HG03521 (cell line): Measurements from ENCODE around the gene GOT2.
"Not testable (repeated sequence)": the region's sequence is repeated elsewhere in the genome, so short reads cannot be mapped to it uniquely, and the experiment has no call there.

ENCODE experiments used
- ATAC-seq: cut with Tn5 transposase; IDR thresholded peaks from one replicate; pipeline ENCODE4 v1.9.1; 2021; ENCODE audit warnings: mild to moderate bottlenecking, moderate library complexity; ENCODE audit not compliant: unreplicated experiment

The GOT2 gene

GRCh38 chr16:58733671-58734458 lies at the start of gene GOT2:
GOT2 (minus strand) TSS chr16:58734316; CDS start chr16:58734228, 88 bp downstream.
- peak; percentile 94 for ATAC-seq

DNA sequence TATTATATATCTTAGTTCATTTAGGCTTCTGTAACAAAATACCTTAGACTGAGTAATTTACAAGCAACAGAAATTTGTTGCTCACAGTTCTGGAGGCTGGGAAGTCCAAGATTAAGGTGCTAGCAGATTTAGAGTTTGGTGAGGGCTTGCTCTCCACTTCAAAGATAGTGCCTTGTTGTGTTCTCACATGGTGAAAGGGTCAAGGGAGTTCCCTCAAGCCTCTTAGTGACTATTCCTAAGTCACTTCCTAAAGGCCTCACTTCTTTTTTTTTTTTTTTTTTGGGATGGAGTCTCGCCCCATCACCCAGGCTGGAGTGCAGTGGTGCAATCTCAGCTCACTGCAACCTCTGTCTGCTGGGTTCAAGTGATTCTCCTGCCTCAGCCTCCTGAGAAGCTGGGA lies 45.2 kb upstream of the GOT2 start:
- not testable (repeated sequence) for ATAC-seq

GRCh38 chr16:58773870-58774269 lies 39.8 kb upstream of the GOT2 start:
- ATAC-seq, result no peak

- ATAC-seq, result no peak
These were observed 34.0 kb upstream of the GOT2 start for GRCh38 chr16:58768145-58768544.

GRCh38 chr16:58767581-58767980 lies 33.5 kb upstream of the GOT2 start:
- no peak for ATAC-seq

- ATAC-seq, result no peak
These were observed 22.7 kb upstream of the GOT2 start for GRCh38 chr16:58756650-58757332.

GRCh38 chr16:58755989-58756649 lies 22.0 kb upstream of the GOT2 start:
- ATAC-seq, result peak; percentile 95

GRCh38 chr16:58753711-58754134 lies 19.6 kb upstream of the GOT2 start:
- no peak for ATAC-seq

DNA sequence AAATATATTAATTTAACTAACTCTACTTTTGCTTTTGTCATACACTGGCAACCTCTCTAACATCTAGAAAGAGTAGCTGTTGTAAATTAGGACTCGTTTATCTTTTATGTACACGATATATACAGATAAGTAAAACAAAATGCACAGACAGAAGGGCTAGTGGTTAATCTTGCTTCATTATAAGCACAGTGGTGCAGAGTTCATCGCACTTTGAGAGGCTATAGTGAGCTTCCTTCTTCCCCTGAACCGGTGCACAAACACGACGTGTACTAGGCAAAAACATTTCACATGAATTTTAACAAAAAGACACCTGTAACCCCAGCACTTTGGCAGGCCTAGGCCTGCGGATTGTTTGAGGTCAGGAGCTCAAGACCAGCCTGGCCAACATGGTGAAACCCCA lies 10.4 kb upstream of the GOT2 start:
- no peak for ATAC-seq

DNA sequence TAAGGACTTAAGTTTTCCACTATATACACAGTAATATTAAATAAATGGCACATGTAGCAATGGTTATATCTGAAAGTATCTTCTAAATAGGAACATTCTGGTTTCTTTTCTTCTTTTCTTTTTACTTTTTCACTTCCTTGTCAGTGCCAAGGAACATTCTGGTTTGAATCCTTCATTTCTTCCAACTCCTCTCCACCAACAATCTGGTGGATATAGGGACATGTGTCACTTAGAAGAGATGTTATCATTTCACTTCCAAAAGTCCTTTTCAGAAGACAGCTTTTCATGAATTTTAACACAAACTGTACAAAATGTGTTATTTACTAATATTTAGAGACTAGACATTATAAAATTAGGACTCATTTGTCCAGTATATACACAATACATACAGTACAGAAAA lies 7.9 kb upstream of the GOT2 start:
- no peak for ATAC-seq

GRCh38 chr16:58741166-58741565 lies 7.0 kb upstream of the GOT2 start:
- no peak for ATAC-seq

- no peak for ATAC-seq
These were observed 4.7 kb upstream of the GOT2 start for GRCh38 chr16:58738672-58739296.

GRCh38 chr16:58736341-58736740 lies 2.2 kb upstream of the GOT2 start:
- ATAC-seq, result not testable (repeated sequence)

DNA sequence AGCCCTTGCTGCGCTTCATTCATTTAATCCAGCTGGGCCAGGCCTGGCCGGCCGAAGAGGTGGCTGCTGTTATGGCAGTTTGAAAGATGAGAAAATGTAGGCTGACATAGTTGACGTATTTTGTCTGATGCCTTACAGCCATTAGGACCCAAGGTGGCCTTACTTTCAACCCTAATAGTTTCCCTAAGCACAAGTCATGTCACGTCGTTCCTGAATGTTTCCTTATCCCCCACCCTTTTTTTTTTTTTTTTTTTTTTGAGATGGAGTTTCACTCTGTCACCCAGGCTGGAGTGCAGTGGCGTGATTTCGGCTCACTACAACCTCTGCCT lies 307 bp upstream of the GOT2 start:
- ATAC-seq, result no peak

DNA sequence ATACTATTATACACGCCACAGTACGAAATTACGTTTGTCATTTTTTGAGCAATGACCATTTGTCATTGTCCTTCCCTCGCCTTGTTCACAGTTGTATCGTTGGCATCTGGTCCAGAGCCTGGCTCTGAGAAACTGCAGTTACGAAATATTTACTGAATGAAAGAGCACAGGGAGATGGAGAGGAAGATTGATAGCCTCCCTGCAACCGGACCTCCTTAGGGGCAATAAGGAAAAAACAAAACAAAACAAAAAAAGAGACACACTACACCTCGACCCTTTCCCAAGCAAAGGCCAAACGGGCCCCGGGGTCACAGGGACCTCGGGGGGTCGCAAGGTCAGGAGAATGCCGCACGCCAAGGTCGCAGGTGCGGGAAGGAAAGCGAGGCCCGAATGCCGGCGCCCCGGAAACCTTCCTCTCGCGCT lies 857 bp downstream of the GOT2 start:
- ATAC-seq, result no peak

DNA sequence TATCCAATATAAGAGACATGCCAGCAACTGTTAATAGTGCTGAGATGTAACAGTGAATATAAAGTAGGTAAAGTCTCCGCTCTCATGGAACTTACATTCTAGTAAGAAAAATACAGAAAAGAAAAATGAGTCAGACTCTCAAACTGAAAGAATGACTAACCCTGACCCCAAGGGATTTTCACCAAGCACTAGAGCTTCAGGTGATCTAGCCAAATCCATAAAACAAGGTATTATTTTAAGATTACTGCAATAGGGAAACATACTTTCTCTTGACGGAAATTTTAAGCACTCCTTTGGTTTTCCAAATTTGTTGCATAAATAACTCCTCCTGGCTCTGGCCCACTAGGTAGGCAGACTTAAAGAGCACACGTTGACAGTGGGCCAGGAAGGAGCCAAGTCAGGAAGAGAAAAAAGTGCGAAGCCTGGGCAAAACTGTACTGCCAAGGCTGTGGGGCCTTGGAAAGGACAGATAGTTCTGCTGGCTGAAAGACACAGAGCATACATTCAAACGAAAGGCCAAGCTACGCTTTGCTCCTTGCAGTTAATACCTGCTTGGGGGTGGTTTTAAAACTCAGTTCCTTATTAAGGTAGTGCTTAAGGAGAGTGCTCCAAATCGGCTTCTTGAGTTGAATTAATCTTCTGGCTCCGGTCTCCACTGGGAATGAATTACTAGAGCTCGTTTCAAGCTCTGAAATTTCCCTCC lies 1.4 kb downstream of the GOT2 start:
- no peak for ATAC-seq

- no peak for ATAC-seq
These were observed 3.3 kb downstream of the GOT2 start for GRCh38 chr16:58730724-58731370.

- ATAC-seq, result no peak
These were observed 6.1 kb downstream of the GOT2 start for GRCh38 chr16:58727796-58728568.

DNA sequence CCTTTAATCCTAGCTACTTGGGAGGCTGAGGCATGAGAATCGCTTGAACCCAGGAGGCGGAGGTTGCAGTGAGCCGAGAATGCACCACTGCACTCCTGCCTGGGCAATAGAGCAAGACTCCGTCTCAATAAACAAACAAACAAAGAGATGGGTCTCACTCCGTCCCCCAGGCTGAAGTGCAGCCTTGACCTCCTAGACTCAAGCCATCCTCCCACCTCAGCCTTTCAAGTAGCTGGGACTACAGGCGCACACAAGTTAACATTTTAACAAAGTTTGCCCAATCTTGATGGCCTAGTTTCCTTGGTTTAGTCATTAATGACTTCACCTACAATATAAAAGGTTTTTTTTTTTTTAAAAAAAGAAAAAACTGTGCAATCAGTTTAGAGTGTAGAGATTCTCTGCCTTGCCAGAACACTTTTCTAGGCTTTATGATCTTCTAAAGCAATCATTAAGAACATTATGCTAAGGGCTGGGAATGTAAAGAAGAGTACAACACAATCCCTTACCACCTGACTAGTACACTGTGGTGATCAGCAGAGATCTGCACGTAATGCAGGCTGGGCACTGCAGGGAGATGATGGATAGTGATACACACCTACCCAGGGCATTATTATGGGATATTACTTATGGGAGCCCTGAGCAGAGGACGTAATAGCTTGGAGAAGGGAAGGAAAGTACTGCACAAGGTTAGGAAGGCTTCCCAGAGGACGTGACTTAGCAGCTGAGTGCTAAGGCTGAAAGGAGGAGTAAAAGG lies 6.9 kb downstream of the GOT2 start:
- ATAC-seq, result no peak
